ENCODE measurements around the gene ZBTB7A.
A peak's percentile ranks its signal among the peaks of the same experiment; 100 is the strongest.

ZBTB7A gene

GRCh38 chr19:4054441-4055208 is 12.1 kb downstream of the ZBTB7A start:
- Histone ChIP-seq H3K4me3 (replicated peaks; ENCODE audit: insufficient read depth, low read length) (no peak overlapping the region), H3K27me3 (ENCODE audit: insufficient read depth, poor library complexity, severe bottlenecking) (no peaks in the 10 kb centered on the region), H3K27ac (replicated peaks) (no peak overlapping the region)
- DNase-seq (ENCODE audit: low read depth in 1 of 2, low spot score in 1 of 2): no peak
- TF ChIP-seq CTCF (IDR thresholded peaks at IDR 0.05; ENCODE audit: insufficient read depth, low read length) (no peak), SPI1 (IDR thresholded peaks at IDR 0.05; ENCODE audit: borderline replicate concordance, low read depth) (no peak), REST (IDR thresholded peaks at IDR 0.05; ENCODE audit: insufficient replicate concordance, low read depth) (no peak), GABPA (IDR thresholded peaks at IDR 0.05; ENCODE audit: low read depth) (no peak), POLR2AphosphoS5 (IDR thresholded peaks at IDR 0.05; ENCODE audit: low read depth) (no peak)

GRCh38 chr19:4053423-4054324 is 13.0 kb downstream of the ZBTB7A start:
- DNase-seq (ENCODE audit: low read depth in 1 of 2, low spot score in 1 of 2): no peak
- Histone ChIP-seq H3K27me3 (ENCODE audit: insufficient read depth, poor library complexity, severe bottlenecking) (no peaks in the 10 kb centered on the region), H3K27ac (replicated peaks) (no peak overlapping the region), H3K4me3 (replicated peaks; ENCODE audit: insufficient read depth, low read length) (peak overlapping the region; percentile 44)
- TF ChIP-seq POLR2AphosphoS5 (IDR thresholded peaks at IDR 0.05; ENCODE audit: low read depth) (peak; percentile 41; the same call in 1 of the 2 replicates), GABPA (IDR thresholded peaks at IDR 0.05; ENCODE audit: low read depth) (no peak), SPI1 (IDR thresholded peaks at IDR 0.05; ENCODE audit: borderline replicate concordance, low read depth) (no peak)

GRCh38 chr19:4052993-4053422 is 13.7 kb downstream of the ZBTB7A start:
- Histone ChIP-seq H3K27ac (replicated peaks) (peak overlapping the region; percentile 69), H3K4me3 (replicated peaks; ENCODE audit: insufficient read depth, low read length) (peak overlapping the region; percentile 44), H3K27me3 (ENCODE audit: insufficient read depth, poor library complexity, severe bottlenecking) (no peaks in the 10 kb centered on the region)
- TF ChIP-seq POLR2AphosphoS5 (IDR thresholded peaks at IDR 0.05; ENCODE audit: low read depth) (no peak), SPI1 (IDR thresholded peaks at IDR 0.05; ENCODE audit: borderline replicate concordance, low read depth) (no peak), GABPA (IDR thresholded peaks at IDR 0.05; ENCODE audit: low read depth) (no peak), CTCF (IDR thresholded peaks at IDR 0.05; ENCODE audit: insufficient read depth, low read length) (no peak), REST (IDR thresholded peaks at IDR 0.05; ENCODE audit: insufficient replicate concordance, low read depth) (no peak)
- no peak for DNase-seq (ENCODE audit: low read depth in 1 of 2, low spot score in 1 of 2)

Measured in HL-60 (cell line).